Esophagus (tissue), 2 donors: Measurements from ENCODE around the gene RPIA. TPM values are rescaled to one million over a fixed set of nuclear protein-coding genes. Genes with fewer than 3 reads are reported as not detected.

Experiments
- H3K27ac ChIP-seq, 2 donors: one replicate each; pipeline ENCODE4 v1.5.1; 2013; ENCODE audit warnings: low read depth in 2 of 2, mild to moderate bottlenecking in 2 of 2, inconsistent platforms in 1 of 2, low read length in 1 of 2, moderate library complexity in 1 of 2
- H3K27me3 ChIP-seq, 2 donors: one replicate each; pipeline ENCODE4 v1.6.1; 2013; ENCODE audit warnings: low read length in 2 of 2, control low read depth in 1 of 2, mild to moderate bottlenecking in 1 of 2; ENCODE audit not compliant: insufficient read depth in 2 of 2, control insufficient read depth in 1 of 2
- H3K36me3 ChIP-seq, 2 donors: one replicate each; pipeline ENCODE4 v1.6.1; 2013; ENCODE audit warnings: low read length in 1 of 2; ENCODE audit not compliant: control insufficient read depth in 2 of 2, insufficient read depth in 2 of 2
- H3K4me1 ChIP-seq, 2 donors: one replicate each; pipeline ENCODE4 v1.6.1; 2013; ENCODE audit warnings: low read length in 1 of 2; ENCODE audit not compliant: control insufficient read depth in 2 of 2, insufficient read depth in 2 of 2
- H3K4me3 ChIP-seq, 2 donors: one replicate each; pipeline ENCODE4 v1.5.1; 2013; ENCODE audit warnings: low read length in 2 of 2, mild to moderate bottlenecking in 2 of 2, low read depth in 1 of 2, moderate library complexity in 1 of 2
- H3K9me3 ChIP-seq, 2 donors: one replicate each; pipeline ENCODE4 v1.6.1; 2013; ENCODE audit warnings: mild to moderate bottlenecking in 2 of 2, low read depth in 1 of 2, low read length in 1 of 2, moderate library complexity in 1 of 2; ENCODE audit not compliant: control insufficient read depth in 2 of 2, insufficient read depth in 1 of 2
- WGBS, 2 donors: extraction: QIAGEN DNeasy Blood & Tissue Kit; methylation state at CpG; one replicate each; pipeline ENCODE4 v1.1.7; 2013; 5-methylcytosine and 5-hydroxymethylcytosine counted together
- polyA plus RNA-seq, 2 donors: library from polyadenylated mRNA; stranded (reverse); fragments of 200-250 nt; gene quantifications; one replicate each; pipeline ENCODE4 v1.2.3, GENCODE V29; 2013
- donor health status: healthy with polysubstance abuse.
- donor health status: Bipolar disorder and iron deficiency.

The RPIA gene
- polyA plus RNA-seq, 2 donors: 18.9 to 20.1 TPM

DNA sequence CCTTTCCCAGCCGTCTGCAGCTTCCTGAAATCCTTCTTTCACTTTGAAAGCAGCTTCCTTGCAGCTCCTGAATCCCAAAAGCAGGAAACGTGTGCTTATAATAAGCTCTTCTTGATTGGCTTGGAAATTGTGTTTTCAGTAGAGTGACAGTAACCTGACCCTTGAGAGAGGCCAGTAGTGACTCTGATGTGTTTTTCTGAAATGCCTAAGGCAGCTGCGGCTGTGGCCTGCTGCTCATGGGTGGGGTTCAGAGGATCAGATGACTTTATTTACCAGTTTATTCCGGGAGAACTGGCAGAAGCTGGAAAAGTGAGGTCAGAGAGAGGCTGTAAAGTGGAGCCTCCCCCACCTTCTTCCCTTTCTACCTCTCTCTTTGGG is 31.9 kb upstream of the RPIA start:
- no peak overlapping the region for H3K4me3 ChIP-seq
- peaks cover 2% of the 10 kb centered on the region in 2 donors for H3K4me1 ChIP-seq
- 33 to 35% methylated on average over 4 of the region's 4 CpGs for WGBS, 2 donors
- no peaks in the 10 kb centered on the region for H3K9me3 ChIP-seq
- no peaks in the 10 kb centered on the region for H3K27me3 ChIP-seq
- H3K36me3 ChIP-seq: no peaks in the 10 kb centered on the region
- peak overlapping the region; percentile 45 to 49 for H3K27ac ChIP-seq

DNA sequence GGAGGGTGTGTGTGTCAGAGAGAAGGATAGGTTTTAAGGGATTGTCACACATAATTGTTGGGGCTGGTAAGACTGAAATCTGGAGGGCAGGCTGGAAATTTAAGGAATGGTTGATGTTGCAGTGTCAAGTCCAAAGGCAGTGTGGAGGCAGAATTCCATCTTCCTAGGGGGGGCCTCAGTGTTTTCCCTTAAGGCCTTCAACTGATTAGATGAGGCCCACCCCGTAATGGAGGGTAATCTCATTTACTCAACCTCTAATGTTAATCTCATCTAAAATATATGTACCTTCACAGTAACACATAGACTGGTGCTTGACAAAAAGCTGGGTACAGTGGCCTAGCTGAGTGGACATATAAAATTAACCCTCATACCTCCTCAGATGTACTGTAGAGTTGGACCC is 30.9 kb upstream of the RPIA start:
- no peaks in the 10 kb centered on the region for H3K9me3 ChIP-seq
- no peaks in the 10 kb centered on the region for H3K27me3 ChIP-seq
- no peak overlapping the region for H3K27ac ChIP-seq
- H3K4me3 ChIP-seq: no peak overlapping the region
- peaks cover 2% of the 10 kb centered on the region in 2 donors for H3K4me1 ChIP-seq
- WGBS, 2 donors: 89 to 100% methylated on average over 1 of the region's 1 CpG
- H3K36me3 ChIP-seq: no peaks in the 10 kb centered on the region

DNA sequence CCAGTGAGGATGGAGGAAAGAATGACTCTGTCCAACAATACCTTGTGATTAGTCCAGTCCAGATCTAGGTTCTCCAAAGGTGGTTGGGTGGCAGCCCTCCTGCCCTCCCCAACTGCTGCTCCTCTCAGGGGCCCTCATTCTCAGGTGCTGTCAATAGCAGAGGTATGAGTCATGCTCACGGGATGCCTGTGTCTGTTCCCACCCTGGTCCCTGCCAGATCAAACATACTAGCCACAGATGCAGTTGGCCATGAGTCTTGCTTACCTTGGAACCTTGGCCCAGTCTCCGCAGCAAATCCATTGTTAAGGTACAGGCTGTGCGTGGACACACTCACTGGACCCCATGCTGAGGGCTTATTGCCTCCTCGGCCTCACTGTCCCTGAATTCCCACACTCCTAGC is 24.9 kb upstream of the RPIA start:
- Histone ChIP-seq H3K4me3 (no peak overlapping the region), H3K4me1 (no peaks in the 10 kb centered on the region), H3K9me3 (no peaks in the 10 kb centered on the region), H3K27me3 (no peaks in the 10 kb centered on the region), H3K36me3 (no peaks in the 10 kb centered on the region), H3K27ac (no peak overlapping the region)
- 65 to 82% methylated on average over 4 of the region's 4 CpGs for WGBS, 2 donors

DNA sequence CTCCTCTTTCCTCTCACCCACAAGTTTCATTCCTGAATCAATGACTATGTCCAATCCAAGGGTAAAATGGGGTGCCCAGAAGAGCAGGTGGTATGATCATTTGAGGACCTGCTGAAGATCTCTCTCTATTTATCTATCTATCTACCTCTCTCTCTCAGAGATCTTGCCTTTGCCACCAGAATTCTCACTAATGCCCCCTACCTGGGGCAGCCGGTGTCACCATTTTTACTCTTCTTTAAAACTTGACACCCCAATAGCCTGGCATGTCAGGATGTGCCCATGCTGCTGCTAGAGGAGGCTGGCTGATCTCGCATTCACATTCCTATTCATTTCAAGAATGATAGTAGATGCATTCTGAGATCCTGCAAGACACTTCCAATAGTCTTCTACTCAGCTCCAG is 24.3 kb upstream of the RPIA start:
- Histone ChIP-seq H3K4me3 (no peak overlapping the region), H3K9me3 (no peaks in the 10 kb centered on the region), H3K36me3 (no peaks in the 10 kb centered on the region), H3K4me1 (no peaks in the 10 kb centered on the region), H3K27me3 (no peaks in the 10 kb centered on the region), H3K27ac (no peak overlapping the region)
- 86 to 92% methylated on average over 2 of the region's 2 CpGs for whole genome bisulfite sequencing, 2 donors

DNA sequence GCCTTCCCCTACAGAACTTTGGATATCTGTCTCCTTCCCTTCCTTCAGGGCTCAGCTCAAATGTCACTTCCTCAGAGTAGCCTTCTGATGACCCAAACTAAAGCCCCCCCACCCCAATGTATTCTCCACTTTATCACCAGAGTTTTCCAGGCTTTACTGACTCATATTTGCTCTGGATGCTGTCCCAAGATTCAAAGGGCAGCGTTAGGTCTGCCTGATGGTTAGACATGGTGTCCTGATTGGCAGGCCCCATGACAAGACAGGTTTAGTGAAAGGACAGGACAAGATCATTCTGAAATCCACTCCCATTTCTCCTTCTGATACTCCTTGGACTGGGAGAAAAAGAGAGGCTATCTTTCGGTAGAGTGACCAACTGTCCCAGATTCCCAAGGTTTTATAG is 22.6 kb upstream of the RPIA start:
- 79 to 85% methylated on average over 2 of the region's 2 CpGs for WGBS, 2 donors
- no peaks in the 10 kb centered on the region for H3K4me1 ChIP-seq

DNA sequence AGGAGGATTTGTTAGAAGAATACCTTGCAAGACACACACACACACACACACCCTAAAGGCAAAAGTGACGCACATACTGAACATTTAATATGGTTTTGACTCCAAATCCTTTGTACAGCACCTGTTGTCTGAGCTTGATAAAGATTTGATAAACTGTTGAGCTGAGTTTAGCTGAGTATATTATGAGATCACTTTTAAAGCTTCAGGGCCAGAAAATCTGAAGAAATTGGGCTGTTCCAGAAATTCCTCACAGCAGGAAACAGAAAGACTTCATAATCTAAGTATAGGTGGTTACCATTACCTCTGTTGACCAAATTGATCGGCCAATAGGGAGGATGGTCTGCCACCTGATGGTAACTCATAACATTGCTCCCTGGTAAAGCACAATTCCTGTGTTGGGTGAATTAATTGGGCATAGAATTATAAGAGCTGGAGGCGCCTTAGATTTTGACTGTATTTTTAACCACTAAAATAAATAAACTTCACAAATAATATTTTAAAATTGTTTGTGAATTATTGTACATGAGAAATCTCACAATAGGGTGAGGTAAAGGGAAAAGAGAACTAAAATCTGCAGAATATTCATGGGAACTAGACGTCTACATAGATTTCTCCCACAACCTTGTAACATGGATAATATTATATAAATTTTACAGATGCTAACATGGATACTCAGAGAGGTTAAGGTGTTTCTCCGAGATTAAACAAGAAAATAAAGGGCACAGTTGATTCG is 21.8 kb upstream of the RPIA start:
- Histone ChIP-seq H3K36me3 (no peaks in the 10 kb centered on the region), H3K27me3 (no peaks in the 10 kb centered on the region), H3K9me3 (no peaks in the 10 kb centered on the region), H3K4me1 (no peaks in the 10 kb centered on the region), H3K4me3 (no peak overlapping the region), H3K27ac (no peak overlapping the region)
- WGBS, 2 donors: 59 to 66% methylated on average over 6 of the region's 6 CpGs

More for the DNA sequence above, 22.6 kb upstream of the RPIA start:
- H3K9me3 ChIP-seq: no peaks in the 10 kb centered on the region
- no peaks in the 10 kb centered on the region for H3K36me3 ChIP-seq
- H3K4me3 ChIP-seq: no peak overlapping the region
- H3K27ac ChIP-seq: no peak overlapping the region
- no peaks in the 10 kb centered on the region for H3K27me3 ChIP-seq

GRCh38 chr2:88671786-88672427 is 19.6 kb upstream of the RPIA start:
- H3K36me3 ChIP-seq: no peaks in the 10 kb centered on the region
- no peaks in the 10 kb centered on the region for H3K27me3 ChIP-seq
- no peaks in the 10 kb centered on the region for H3K4me1 ChIP-seq
- no peak overlapping the region for H3K27ac ChIP-seq
- no peak overlapping the region for H3K4me3 ChIP-seq
- no peaks in the 10 kb centered on the region for H3K9me3 ChIP-seq
- 42% methylated on average over 11 of the region's 11 CpGs for WGBS, 2 donors

DNA sequence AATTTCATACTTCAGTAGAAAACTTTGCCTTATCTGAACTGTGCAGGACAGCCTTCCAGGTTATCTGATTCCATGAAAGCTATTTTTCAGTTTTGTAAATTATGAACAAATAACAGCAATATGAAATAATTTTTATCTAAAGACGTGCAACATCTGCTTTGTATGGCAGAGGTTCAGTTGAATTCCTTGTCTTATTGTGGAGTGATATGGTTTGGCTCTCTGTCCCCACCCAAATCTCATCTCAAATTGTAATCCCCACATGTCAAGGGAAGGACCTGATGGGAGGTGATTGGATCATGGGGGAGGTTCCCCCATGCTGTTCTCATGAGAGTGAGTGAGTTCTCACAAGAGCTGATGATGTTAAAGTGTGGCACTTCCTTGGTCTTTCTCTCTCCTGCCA is 18.1 kb upstream of the RPIA start:
- H3K4me3 ChIP-seq: no peak overlapping the region
- no peak overlapping the region for H3K27ac ChIP-seq
- WGBS, 2 donors: 58 to 61% methylated on average over 1 of the region's 1 CpG
- H3K36me3 ChIP-seq: no peaks in the 10 kb centered on the region
- H3K4me1 ChIP-seq: no peaks in the 10 kb centered on the region
- no peaks in the 10 kb centered on the region for H3K9me3 ChIP-seq
- no peaks in the 10 kb centered on the region for H3K27me3 ChIP-seq

DNA sequence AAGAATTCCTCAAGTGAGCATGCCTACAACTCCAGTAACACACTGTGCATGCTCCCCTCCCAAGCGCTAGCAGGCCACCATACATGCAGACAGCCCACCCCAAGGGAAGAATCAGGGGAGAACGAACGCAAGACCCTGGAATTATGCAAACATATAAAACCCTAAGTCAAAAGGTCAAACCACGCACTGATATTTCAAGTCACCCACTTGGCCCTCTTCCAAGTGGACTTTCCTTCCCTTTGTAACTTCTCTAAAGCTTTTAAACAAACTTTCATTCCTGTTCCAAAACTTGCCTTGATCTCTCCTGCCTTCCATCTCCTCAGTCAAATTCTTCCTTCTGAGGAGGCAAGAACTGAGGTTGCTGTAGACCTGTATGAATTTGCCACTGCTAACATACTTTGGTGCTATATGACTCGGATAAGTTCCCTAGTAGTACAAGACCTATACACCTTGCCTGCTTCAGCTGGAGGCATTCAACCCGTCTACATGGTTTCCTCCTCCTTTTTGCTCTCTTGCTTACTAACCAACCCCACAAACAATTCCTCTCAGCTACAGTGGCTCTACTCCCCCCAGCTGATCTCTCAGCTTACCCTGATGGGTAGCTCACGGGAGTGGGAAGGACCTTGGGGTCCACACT is 11.1 kb upstream of the RPIA start:
- Histone ChIP-seq H3K27ac (no peak overlapping the region), H3K27me3 (no peaks in the 10 kb centered on the region), H3K36me3 (no peaks in the 10 kb centered on the region), H3K4me3 (no peak overlapping the region), H3K9me3 (peaks cover 0 to 2% of the 10 kb centered on the region in 2 donors), H3K4me1 (no peaks in the 10 kb centered on the region)
- 76 to 83% methylated on average over 7 of the region's 7 CpGs for WGBS, 2 donors
